Measurements from ENCODE around the gene EEF1AKMT1. TPM values are rescaled to one million over a fixed set of nuclear protein-coding genes. Genes with fewer than 3 reads are reported as not detected.

The EEF1AKMT1 gene
- total RNA-seq, 1 experiment from 2014 or later = 6.1 TPM

DNA sequence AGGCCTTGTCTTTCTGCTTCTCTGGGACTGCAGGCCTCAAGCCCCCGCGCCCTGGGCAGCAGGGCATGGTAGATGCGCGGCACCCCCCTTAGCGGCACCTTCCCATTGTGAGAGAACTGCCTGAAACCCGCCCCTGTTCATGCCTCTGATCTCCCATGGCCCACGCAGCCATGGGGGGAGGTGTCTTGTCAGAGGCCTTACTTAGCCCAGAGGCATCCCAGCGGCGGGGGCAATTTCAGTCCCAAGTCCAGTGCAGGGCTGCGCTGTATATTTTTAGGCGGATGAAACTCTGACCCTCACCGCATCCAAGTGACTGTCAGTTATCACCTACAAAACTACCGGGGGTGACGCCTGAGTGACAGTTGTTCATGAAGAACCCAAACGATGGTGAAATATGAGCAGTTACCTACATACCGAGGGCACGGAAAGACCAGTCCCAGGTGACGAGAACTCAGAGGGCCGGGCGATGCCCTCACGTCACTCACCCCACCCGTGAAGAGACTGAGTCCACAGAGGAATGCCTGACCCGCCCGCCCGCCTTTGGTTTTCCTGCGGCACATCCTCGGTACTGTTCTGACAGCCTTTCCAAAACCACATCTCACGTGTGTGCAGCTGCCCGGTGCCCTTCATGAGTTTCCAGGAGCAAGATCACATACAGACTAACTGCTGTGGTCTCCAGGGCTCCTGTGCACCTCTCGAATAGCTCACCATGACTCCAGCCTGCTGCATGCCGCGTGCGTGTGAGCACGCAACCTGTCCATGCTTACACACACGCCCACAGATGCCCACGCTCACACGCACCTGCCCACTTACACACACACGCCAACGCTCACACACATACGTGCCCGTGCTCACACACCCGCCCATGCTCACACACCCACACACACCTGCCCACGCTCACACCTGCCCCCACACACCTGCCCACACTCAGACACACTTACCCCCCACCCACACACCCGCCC is 55.9 kb downstream of the EEF1AKMT1 start:
- H2AK5ac ChIP-seq (ENCODE audit: insufficient read length, low read length) = no peak overlapping the region
- H3K23ac ChIP-seq (ENCODE audit: insufficient read length, low read depth, low read length) = no peak overlapping the region
- no peak overlapping the region for H2BK5ac ChIP-seq (ENCODE audit: insufficient read length, low read length)
- H4K8ac ChIP-seq (replicated peaks; ENCODE audit: insufficient read length, low read depth, low read length) = no peak overlapping the region
- H3K14ac ChIP-seq (ENCODE audit: insufficient read depth, low read length) = no peak overlapping the region
- H3K4me1 ChIP-seq (ENCODE audit: insufficient read depth, low read length) = no peaks in the 10 kb centered on the region
- no CpG with 5 or more reads among the region's 44 CpGs for WGBS (ENCODE audit: extremely low coverage, insufficient read length, low lambda C conversion rate)
- H3K56ac ChIP-seq (ENCODE audit: insufficient read length, low read depth, low read length) = no peak overlapping the region
- H3K27ac Mint-ChIP-seq = no peak overlapping the region
- H3K4me2 ChIP-seq (ENCODE audit: insufficient read depth, insufficient read length, low read length) = no peak overlapping the region
- no peak overlapping the region for H2BK15ac ChIP-seq (ENCODE audit: low read depth, low read length)
- H3K4me1 Mint-ChIP-seq = peaks cover 25 to 26% of the 10 kb centered on the region in 2 experiments
- H3K79me1 ChIP-seq (ENCODE audit: insufficient read depth, low read depth, low read length, poor library complexity, severe bottlenecking) = no peaks in the 10 kb centered on the region
- no peak overlapping the region for H4K5ac ChIP-seq (ENCODE audit: insufficient read length, low read depth, low read length)
- H3K18ac ChIP-seq (ENCODE audit: insufficient read length, low read depth, low read length) = no peak overlapping the region
- H3T11ph ChIP-seq (ENCODE audit: low read length) = no peak overlapping the region
- H3K79me2 ChIP-seq (ENCODE audit: insufficient read depth, low read length) = no peaks in the 10 kb centered on the region
- H3K4me3 Mint-ChIP-seq = no peak overlapping the region
- H3K4ac ChIP-seq (ENCODE audit: low read depth, low read length) = no peak overlapping the region
- H3K36me3 Mint-ChIP-seq (ENCODE audit: insufficient read depth in 1 of 3, low read depth in 3 of 3) = no peaks in the 10 kb centered on the region
- no peak for DNase-seq
- H4K91ac ChIP-seq (ENCODE audit: insufficient read length, low read depth, low read length) = no peak overlapping the region
- H3K27me3 ChIP-seq (ENCODE audit: insufficient read depth, low read length) = no peaks in the 10 kb centered on the region
- no peaks in the 10 kb centered on the region for H4K20me1 ChIP-seq (ENCODE audit: control insufficient read depth, insufficient read depth, insufficient read length)
- TF ChIP-seq, protein P1, sequence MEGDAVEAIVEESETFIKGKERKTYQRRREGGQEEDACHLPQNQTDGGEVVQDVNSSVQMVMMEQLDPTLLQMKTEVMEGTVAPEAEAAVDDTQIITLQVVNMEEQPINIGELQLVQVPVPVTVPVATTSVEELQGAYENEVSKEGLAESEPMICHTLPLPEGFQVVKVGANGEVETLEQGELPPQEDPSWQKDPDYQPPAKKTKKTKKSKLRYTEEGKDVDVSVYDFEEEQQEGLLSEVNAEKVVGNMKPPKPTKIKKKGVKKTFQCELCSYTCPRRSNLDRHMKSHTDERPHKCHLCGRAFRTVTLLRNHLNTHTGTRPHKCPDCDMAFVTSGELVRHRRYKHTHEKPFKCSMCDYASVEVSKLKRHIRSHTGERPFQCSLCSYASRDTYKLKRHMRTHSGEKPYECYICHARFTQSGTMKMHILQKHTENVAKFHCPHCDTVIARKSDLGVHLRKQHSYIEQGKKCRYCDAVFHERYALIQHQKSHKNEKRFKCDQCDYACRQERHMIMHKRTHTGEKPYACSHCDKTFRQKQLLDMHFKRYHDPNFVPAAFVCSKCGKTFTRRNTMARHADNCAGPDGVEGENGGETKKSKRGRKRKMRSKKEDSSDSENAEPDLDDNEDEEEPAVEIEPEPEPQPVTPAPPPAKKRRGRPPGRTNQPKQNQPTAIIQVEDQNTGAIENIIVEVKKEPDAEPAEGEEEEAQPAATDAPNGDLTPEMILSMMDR (conservative IDR thresholded peaks at IDR 0.05) = no peak
- no peak overlapping the region for H2BK12ac ChIP-seq (ENCODE audit: insufficient read length, low read depth, low read length)
- H3K9me3 ChIP-seq (ENCODE audit: control insufficient read depth, low read depth, low read length) = no peaks in the 10 kb centered on the region
- peaks cover 40% of the 10 kb centered on the region for H3K27me3 Mint-ChIP-seq (ENCODE audit: low read depth)
- H3K23me2 ChIP-seq (ENCODE audit: insufficient read length, low read depth, low read length, poor library complexity, severe bottlenecking) = no peaks in the 10 kb centered on the region
- H2BK20ac ChIP-seq (ENCODE audit: low read depth, low read length, poor library complexity, severe bottlenecking) = no peak overlapping the region
- H2AFZ ChIP-seq (ENCODE audit: low read length) = no peak overlapping the region
- no peak overlapping the region for H2BK120ac ChIP-seq (ENCODE audit: low read depth, low read length, poor library complexity, severe bottlenecking)
- no peak overlapping the region for H3K9ac ChIP-seq (ENCODE audit: extremely low read depth, insufficient read length, low read length)
- no peak overlapping the region for H3K27ac ChIP-seq (ENCODE audit: insufficient read length, low read depth, low read length)
- H3K9me3 Mint-ChIP-seq = no peaks in the 10 kb centered on the region

Measured in H9 (cell line).